ENCODE measurements around the gene TRIO. TPM values are rescaled to one million over a fixed set of nuclear protein-coding genes. Genes with fewer than 3 reads are reported as not detected.
"Not testable (repeated sequence)": the region's sequence is repeated elsewhere in the genome, so short reads cannot be mapped to it uniquely, and the experiment has no call there.

Gene TRIO
- total RNA-seq, 1 donor from 2014 or later: 223 TPM

DNA sequence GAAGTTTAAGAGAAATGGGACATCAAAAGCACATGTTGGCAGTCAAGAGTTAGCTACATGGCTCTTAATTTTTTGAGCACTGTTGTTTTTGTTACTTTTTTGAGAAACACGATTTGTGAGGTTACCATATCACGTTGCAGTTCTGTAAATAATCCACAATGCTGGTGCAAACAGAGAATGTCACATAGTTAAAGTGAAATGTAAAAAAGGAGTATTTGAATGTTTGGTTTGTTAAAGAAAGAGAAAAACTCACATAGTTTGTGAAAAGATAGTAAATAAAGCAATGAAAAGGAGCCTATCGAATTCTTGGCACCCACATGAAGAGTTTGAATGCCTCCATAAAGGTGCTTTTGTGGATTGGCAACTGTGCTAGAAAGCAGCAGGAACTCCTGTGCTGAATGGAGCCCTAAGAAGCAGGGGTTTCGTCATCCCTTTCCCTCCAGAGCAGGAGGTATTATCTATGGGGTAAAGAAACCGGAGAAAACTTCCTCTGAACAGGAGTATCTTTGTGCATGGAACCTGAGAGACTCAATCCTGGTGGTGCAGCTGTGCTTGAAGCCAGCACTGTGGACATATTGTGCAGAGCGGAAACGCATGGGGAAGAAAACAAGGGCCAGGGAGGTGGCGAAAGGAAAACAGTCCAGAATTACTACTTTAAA is 289.9 kb downstream of the TRIO start:
- ATAC-seq (ENCODE audit: low read depth) (no peak), DNase-seq (no peak)
- Mint-ChIP-seq H3K36me3 (ENCODE audit: low read depth) (peaks cover 77% of the 10 kb centered on the region), H3K27me3 (no peaks in the 10 kb centered on the region), H3K4me3 (no peak overlapping the region), H3K4me1 (no peaks in the 10 kb centered on the region), H3K9me3 (no peaks in the 10 kb centered on the region), H3K27ac (no peak overlapping the region)
- POLR2A ChIA-PET: no interaction called here
- TF ChIP-seq, protein P1, sequence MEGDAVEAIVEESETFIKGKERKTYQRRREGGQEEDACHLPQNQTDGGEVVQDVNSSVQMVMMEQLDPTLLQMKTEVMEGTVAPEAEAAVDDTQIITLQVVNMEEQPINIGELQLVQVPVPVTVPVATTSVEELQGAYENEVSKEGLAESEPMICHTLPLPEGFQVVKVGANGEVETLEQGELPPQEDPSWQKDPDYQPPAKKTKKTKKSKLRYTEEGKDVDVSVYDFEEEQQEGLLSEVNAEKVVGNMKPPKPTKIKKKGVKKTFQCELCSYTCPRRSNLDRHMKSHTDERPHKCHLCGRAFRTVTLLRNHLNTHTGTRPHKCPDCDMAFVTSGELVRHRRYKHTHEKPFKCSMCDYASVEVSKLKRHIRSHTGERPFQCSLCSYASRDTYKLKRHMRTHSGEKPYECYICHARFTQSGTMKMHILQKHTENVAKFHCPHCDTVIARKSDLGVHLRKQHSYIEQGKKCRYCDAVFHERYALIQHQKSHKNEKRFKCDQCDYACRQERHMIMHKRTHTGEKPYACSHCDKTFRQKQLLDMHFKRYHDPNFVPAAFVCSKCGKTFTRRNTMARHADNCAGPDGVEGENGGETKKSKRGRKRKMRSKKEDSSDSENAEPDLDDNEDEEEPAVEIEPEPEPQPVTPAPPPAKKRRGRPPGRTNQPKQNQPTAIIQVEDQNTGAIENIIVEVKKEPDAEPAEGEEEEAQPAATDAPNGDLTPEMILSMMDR (IDR thresholded peaks at IDR 0.05): no peak
- CTCF ChIA-PET: interaction anchor here (0.8 to 1.4 kb wide), 2 partner anchors 43 to 215 kb away, joined by 4 read pairs; no protein-coding TSS in a partner anchor
- intact Hi-C loops (cut with micrococcal nuclease): no loop called here

DNA sequence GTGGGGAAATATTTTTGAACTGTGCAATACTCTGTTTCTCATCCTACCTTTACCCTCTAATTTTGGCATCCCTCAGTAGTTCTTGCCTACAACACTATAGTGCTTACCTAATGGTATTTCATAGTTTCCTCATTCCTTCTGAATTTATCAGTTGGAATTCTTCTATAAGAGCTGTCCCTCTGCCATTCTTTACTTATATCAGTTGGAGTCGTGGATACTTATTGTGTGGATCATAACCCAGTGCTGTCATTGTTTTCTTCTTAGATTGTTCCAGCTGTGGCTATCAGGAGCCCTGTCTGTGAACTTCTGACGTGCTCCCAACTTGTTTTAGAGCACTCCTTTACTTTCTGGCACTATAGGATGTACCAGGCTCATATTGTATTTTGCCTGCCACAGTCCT is 292.3 kb downstream of the TRIO start:
- no peaks in the 10 kb centered on the region for H3K9me3 Mint-ChIP-seq
- ATAC-seq (ENCODE audit: low read depth): no peak
- no peaks in the 10 kb centered on the region for H3K27me3 Mint-ChIP-seq
- H3K4me3 Mint-ChIP-seq: no peak overlapping the region
- H3K36me3 Mint-ChIP-seq (ENCODE audit: low read depth): peaks cover 77% of the 10 kb centered on the region
- CTCF ChIA-PET: no interaction called here
- no peak overlapping the region for H3K27ac Mint-ChIP-seq
- DNase-seq: no peak
- POLR2A ChIA-PET: no interaction called here
- TF ChIP-seq, protein P1 (IDR thresholded peaks at IDR 0.05): no peak
- H3K4me1 Mint-ChIP-seq: no peaks in the 10 kb centered on the region
- intact Hi-C loops (cut with micrococcal nuclease): no loop called here

DNA sequence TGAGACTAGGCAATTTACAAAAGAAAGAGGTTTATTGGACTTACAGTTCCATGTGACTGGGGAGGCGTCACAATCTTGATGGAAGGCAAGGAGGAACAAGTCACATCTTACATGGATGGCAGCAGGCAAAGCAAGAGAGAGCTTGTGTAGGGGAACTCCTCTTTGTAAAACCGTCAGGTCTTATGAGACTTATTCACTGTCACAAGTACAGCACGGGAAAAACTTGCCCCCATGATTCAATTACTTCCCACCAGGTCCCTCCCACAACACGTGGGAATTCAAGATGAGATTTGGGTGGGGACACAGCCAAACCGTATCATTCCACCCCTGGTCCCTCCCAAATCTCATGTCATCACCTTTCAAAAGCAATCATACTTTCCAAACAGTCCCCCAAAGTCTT is 293.0 kb downstream of the TRIO start:
- H3K27me3 Mint-ChIP-seq; H3K27ac Mint-ChIP-seq; POLR2A ChIA-PET; CTCF ChIA-PET; intact Hi-C loops (cut with micrococcal nuclease); H3K4me3 Mint-ChIP-seq; ATAC-seq (ENCODE audit: low read depth); H3K4me1 Mint-ChIP-seq; DNase-seq; H3K9me3 Mint-ChIP-seq: not testable (repeated sequence)
- H3K36me3 Mint-ChIP-seq (ENCODE audit: low read depth): peaks cover 77% of the 10 kb centered on the region

DNA sequence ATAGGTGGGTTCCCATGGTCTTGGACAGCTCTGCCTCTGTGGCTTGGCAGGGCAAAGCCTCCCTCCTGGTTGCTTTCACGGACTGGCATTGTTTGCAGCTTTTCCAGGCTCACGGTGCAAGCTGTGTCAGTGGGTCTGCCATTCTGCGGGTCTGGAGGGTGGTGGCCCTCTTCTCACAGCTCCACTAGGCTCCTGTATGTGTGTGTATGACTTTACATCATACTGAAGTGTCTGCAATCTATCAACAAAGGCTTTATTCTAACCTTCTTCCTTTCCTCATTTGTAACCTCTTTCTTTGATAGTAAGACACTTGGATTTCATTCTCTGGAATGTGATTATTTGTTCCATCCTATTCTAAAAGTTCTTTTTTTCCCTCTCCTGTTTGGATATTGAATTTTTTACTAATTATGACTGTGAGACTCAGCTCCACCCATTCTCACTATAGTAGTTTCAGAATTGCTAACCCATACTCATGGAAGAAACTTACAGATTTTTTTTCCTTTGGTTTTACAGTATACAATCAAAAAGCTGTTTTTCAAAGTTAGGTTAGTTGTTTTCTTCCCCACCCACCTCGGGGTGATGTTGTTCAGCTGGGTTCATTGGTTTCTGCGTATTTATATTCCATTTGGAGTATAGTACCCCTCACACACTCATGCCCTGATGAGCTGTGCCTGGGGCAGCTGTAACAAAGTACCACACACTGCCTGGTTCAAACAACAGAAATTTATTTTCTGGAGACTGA is 293.8 kb downstream of the TRIO start:
- H3K36me3 Mint-ChIP-seq (ENCODE audit: low read depth): peaks cover 78% of the 10 kb centered on the region
- ChIA-PET POLR2A (no interaction called here), CTCF (interaction anchor here (0.6 kb wide), 1 partner anchor 74 kb away, joined by 3 read pairs; no protein-coding TSS in a partner anchor)
- no peak for DNase-seq
- H3K4me1 Mint-ChIP-seq: no peaks in the 10 kb centered on the region
- H3K27ac Mint-ChIP-seq: peak overlapping the region; percentile 11
- no peaks in the 10 kb centered on the region for H3K27me3 Mint-ChIP-seq
- no peak overlapping the region for H3K4me3 Mint-ChIP-seq
- TF ChIP-seq, protein P1 (IDR thresholded peaks at IDR 0.05): no peak
- ATAC-seq (ENCODE audit: low read depth): no peak
- no peaks in the 10 kb centered on the region for H3K9me3 Mint-ChIP-seq
- intact Hi-C loops (cut with micrococcal nuclease): no loop called here

DNA sequence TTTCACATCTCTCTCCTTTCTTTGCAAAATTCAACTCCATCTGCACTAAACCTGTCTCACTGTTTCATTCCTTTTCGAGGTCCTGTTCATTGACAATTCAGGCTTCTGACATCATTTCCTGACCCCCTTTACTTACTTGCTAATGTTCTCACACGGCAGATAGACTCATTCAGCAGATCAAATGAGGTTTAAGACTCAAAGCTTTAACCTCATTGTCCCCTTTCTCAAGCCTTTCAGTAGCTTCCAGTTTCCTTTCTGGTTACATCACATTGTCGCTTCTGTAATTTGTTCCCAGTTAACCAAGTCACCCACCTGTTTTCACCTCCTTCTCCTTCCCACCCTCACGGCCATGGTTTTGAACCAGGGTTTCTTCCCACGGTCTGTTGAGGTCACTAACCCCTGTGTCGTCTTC is 295.1 kb downstream of the TRIO start:
- Mint-ChIP-seq H3K4me3 (no peak overlapping the region), H3K36me3 (ENCODE audit: low read depth) (peaks cover 78% of the 10 kb centered on the region), H3K4me1 (no peaks in the 10 kb centered on the region), H3K27me3 (no peaks in the 10 kb centered on the region), H3K9me3 (no peaks in the 10 kb centered on the region), H3K27ac (no peak overlapping the region)
- POLR2A ChIA-PET: no interaction called here
- intact Hi-C loops (cut with micrococcal nuclease): no loop called here
- CTCF ChIA-PET: no interaction called here
- DNase-seq: no peak
- no peak for ATAC-seq (ENCODE audit: low read depth)
- TF ChIP-seq, protein P1 (IDR thresholded peaks at IDR 0.05): no peak
